K562 (cell line): ENCODE data around the gene BHLHE40. TPM values are rescaled to one million over a fixed set of nuclear protein-coding genes. Genes with fewer than 3 reads are reported as not detected.

Source experiments
- ELK3 ChIP-seq: fragments of 450-650 bp; formaldehyde crosslinking; IDR thresholded peaks from 2 replicates; pipeline ENCODE4 v1.4.0; 2020; ENCODE audit warnings: mild to moderate bottlenecking
- HOXB6 ChIP-seq: fragments of 250-450 bp; sonication (Bioruptor Pico); IDR thresholded peaks from 2 replicates; pipeline ENCODE4 v1.5.1; 2022; ENCODE audit warnings: mild to moderate bottlenecking, borderline replicate concordance
- KAT7 ChIP-seq: sonication (generic); formaldehyde crosslinking; IDR thresholded peaks from 2 replicates; pipeline ENCODE4 v1.8.0; 2022; ENCODE audit warnings: missing genetic modification reagents, mild to moderate bottlenecking, borderline replicate concordance
- PBX2 ChIP-seq, 2 experiments: IDR thresholded peaks in 1 of 2; conservative IDR thresholded peaks in 1 of 2; 2 replicates each; pipeline ENCODE4 v1.6.1; 2016; ENCODE audit warnings: low read depth in 2 of 2, mild to moderate bottlenecking in 1 of 2, missing compliant biosample characterization in 1 of 2, missing genetic modification characterization in 1 of 2, moderate library complexity in 1 of 2
- SOX6 ChIP-seq: fragments of 450-650 bp; IDR thresholded peaks from 2 replicates; pipeline ENCODE4 v1.6.1; 2014; ENCODE audit warnings: mild to moderate bottlenecking
- ZBTB40 ChIP-seq, 2 experiments: fragments of 450-650 bp in 1 of 2; sonication (generic) in 1 of 2; formaldehyde crosslinking in 1 of 2; IDR thresholded peaks; 2 replicates each; pipeline versions ENCODE4 v1.7.1 to v1.9.0; 2016 to 2022; ENCODE audit warnings: inconsistent platforms in 1 of 2, mild to moderate bottlenecking in 1 of 2, missing genetic modification reagents in 1 of 2
- ZFP36 ChIP-seq: fragments of 150-350 bp; IDR thresholded peaks from 2 replicates; pipeline ENCODE4 v1.6.1; 2018; ENCODE audit warnings: low read length, low read depth; ENCODE audit not compliant: partially characterized antibody
- ZNF277 ChIP-seq: fragments of 250-450 bp; sonication (Bioruptor Pico); IDR thresholded peaks from 2 replicates; pipeline ENCODE4 v1.8.0; 2022; ENCODE audit warnings: inconsistent platforms, mild to moderate bottlenecking, moderate library complexity, borderline replicate concordance
- ZNF324 ChIP-seq: fragments of 250-450 bp; sonication (Bioruptor Pico); IDR thresholded peaks from 2 replicates; pipeline ENCODE4 v1.4.0; 2020; ENCODE audit warnings: mild to moderate bottlenecking
- polyA plus RNA-seq, 8 experiments: library from polyadenylated mRNA; depleted of rRNA in 4 of 8; stranded (reverse) in 5 of 8; unstranded in 3 of 8; fragments of >200 nt; fragmentation: Nextera tagmentation in 2 of 8; fragmentation: Illumina TruSeq in 1 of 8; extraction: Ambion mirVana in 2 of 8; extraction: Trizol in 1 of 8; gene quantifications; 2 replicates each; pipeline versions ENCODE4 v1.2.1 to v1.2.3, GENCODE V29; 2011 to 2014; ENCODE audit warnings: inconsistent platforms in 1 of 8, missing spikeins in 1 of 8
- total RNA-seq, 7 experiments: library from RNA; depleted of rRNA in 6 of 7; stranded (reverse); fragments of >200 nt in 6 of 7; fragmentation: Illumina TruSeq in 2 of 7; extraction: Trizol in 2 of 7; gene quantifications; 2 replicates each; pipeline versions ENCODE4 v1.2.1 to v1.2.3, GENCODE V29; 2011 to 2021; ENCODE audit warnings: low replicate concordance in 1 of 7

Gene BHLHE40
- total and polyA plus RNA-seq, 9 of the 15 experiments (the other 6 are each of a cell fraction or from before 2014, with no cell fraction given): 12.0 to 83.9 (median 31.4) TPM

- TF ChIP-seq ZBTB40 (IDR thresholded peaks at IDR 0.05): peak; percentile 43; the same call in 1 of the 2 replicates
- no peak for TF ChIP-seq ZBTB40 (CRISPR knock-in tag; IDR thresholded peaks at IDR 0.05)
- 0 out of 2 replicates have a peak, but pooled peaks have one; percentile 39 for TF ChIP-seq HOXB6 (CRISPR knock-in tag)
- no peak; the same call in 1 of the 2 replicates for TF ChIP-seq ZNF277 (CRISPR knock-in tag)
- no peak for TF ChIP-seq PBX2 (CRISPR knock-in tag; IDR thresholded peaks at IDR 0.05; ENCODE audit: low read depth)
- TF ChIP-seq PBX2 (tag; conservative IDR thresholded peaks at IDR 0.05; ENCODE audit: low read depth): no peak
- 0 out of 2 replicates have a peak, but pooled peaks have one; percentile 19 for TF ChIP-seq SOX6
- no peak for TF ChIP-seq ELK3
- TF ChIP-seq KAT7 (CRISPR knock-in tag): peak; percentile 70; the same call in 1 of the 2 replicates
- no peak for TF ChIP-seq ZFP36
- peak; percentile 58; the same call in 1 of the 2 replicates for TF ChIP-seq ZNF324 (CRISPR knock-in tag)
Observed at GRCh38 chr3:4981665-4982494, 2.6 kb downstream of the BHLHE40 start (continued).
